HG03439 (cell line): ENCODE measurements around the gene GARIN5B.
"Not testable (repeated sequence)": the region's sequence is repeated elsewhere in the genome, so short reads cannot be mapped to it uniquely, and the experiment has no call there.

Experiments
- ATAC-seq: cut with Tn5 transposase; IDR thresholded peaks from one replicate; pipeline ENCODE4 v1.9.1; 2021; ENCODE audit warnings: mild to moderate bottlenecking, moderate library complexity; ENCODE audit not compliant: unreplicated experiment

GARIN5B gene

GRCh38 chr19:55362990-55363716 lies at the start of gene GARIN5B:
TSS of gene GARIN5B (minus strand) at chr19:55363260. CDS start at chr19:55363066, 194 bp downstream.
- no peak for ATAC-seq

GRCh38 chr19:55410168-55410567 lies 47.1 kb upstream of the GARIN5B start:
- ATAC-seq, result no peak

DNA sequence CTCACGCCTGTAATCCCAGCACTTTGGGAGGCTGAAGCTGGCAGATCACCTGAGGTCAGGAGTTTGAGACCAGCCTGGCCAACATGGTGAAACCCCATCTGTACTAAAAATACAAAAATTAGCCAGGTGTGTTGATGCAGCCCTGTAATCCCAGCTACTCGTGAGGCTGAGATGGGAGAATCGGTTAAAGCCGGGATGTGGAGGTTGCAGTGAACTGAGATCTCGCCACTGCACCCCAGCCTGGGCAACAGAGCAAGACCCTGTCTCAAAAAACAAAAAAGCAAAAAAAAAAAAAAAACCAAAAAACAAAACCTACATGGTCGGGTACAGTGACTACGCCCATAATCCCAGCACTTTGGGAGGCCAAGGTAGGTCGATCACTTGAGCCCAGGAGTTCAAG lies 46.1 kb upstream of the GARIN5B start:
- ATAC-seq, result not testable (repeated sequence)

- no peak for ATAC-seq
These were observed 45.4 kb upstream of the GARIN5B start for GRCh38 chr19:55408533-55408872.

DNA sequence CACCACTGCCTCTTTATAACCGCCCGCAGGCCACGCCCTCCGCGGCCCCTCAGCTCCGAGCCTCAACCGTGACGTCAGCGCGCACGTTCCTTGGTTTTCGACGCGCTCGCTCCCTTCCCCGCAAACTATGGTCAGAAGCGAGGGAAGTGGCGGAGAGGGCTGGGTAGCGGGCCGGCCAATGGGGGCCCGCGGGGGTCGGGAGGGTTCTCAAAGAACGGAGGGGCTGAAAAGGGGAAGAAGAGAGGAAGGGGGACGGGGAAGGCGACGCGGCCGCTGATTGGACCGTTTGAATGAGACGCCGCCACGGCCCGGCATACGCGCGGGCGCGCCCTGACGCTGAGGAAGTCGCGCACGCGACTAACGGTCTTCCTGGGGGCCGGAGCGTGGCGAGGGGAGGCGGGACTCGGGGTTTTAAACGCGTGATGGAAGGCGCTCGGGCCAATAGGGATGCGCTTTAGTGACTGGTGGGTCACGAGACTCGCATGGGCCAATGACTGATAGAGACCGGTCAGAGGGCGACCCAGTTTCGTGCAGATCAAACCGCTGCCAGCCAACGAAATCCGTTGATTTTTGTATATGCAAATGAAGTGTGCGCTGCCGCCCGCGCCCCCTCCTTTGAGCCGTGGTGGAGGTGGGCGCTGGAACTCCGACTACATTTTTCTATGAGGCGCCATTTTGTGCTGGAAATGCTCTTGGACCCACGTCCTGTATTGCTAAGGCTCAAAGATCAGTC lies 44.9 kb upstream of the GARIN5B start:
- peak; percentile 84 for ATAC-seq

GRCh38 chr19:55407550-55407799 lies 44.4 kb upstream of the GARIN5B start, which contains the start of gene UBE2S:
TSS of gene UBE2S (minus strand) at chr19:55407788. CDS start at chr19:55407589, 199 bp downstream.
- ATAC-seq, result not testable (repeated sequence)

- no peak for ATAC-seq
These were observed 43.9 kb upstream of the GARIN5B start for GRCh38 chr19:55406826-55407549.

GRCh38 chr19:55406091-55406825 lies 43.2 kb upstream of the GARIN5B start:
- no peak for ATAC-seq

GRCh38 chr19:55405638-55406037 lies 42.6 kb upstream of the GARIN5B start:
- no peak for ATAC-seq

DNA sequence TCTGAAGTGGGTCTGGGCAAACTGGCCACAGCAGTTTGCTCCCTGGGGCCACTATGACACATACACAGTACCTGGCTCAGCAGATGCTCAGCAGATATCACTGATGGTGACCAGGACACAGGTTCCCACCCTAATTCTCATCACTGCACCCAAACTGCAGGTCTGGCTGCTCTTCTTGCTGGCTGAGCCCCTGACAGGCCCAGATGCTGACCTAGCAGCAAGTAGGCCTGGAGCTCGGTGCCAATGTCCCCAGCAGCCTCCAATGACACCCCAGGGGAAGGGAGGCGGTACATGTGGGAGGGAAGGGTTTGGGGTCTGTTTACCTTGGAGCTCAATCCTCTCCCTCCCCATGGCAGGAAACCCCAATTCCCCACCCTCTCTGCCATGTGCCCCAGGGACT lies 39.4 kb upstream of the GARIN5B start:
- no peak for ATAC-seq

DNA sequence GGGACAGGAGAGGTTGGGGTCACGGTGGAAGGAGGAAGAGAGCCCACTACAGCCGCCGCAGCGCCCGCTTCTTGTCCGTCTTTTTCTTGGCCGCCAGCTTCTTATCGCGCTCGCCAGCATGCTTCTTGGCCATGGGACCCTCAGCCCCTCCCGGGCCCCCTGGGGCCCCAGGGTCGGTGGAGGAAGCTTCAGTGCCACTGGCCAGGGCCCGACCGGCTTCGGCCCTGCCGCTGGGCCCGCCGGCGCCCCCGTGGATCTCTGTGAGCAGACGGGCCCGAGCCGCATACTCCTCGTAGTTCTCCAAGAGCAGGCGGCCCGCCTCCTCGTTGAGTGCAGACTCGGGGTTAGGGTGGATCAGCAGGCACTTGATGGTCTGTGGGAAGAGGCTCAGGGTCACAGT lies 38.3 kb upstream of the GARIN5B start:
- ATAC-seq, result not testable (repeated sequence)

DNA sequence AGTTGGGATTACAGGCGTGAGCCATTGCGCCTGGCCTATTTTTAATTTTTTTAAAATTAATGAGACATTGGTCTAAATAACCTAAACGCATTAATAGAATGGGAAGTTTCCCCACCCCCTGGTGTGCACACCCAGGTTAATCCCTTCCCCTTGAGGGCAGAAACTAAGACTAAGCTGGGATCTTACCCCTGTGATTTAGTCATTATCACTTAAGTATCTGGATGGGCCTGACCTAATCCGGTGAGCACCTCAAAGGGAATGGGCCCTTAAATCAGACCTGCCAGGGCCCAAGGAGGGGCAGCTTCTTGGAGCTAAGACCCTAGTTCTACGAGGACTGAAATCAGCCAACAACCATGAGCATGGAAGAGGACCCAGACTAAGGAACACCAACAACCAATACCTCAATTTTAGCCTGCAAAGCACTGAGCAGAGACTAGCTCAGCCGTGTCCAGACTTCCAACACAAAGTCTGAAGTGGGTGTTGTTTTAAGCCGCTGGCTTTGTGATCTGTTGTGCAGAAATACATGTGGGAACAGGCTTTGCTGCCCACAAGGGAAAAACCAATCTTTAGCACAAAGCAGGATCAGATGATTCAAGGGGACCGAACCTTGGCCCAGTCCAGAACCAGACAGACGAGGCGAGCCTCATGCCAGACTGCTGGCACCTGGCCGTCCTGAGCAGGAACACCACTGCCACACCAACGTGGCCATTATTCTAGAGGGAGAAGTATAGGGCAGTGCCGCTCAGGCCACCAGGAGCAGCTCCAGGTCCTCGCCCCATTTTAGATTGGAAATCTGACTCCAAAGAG lies 37.4 kb upstream of the GARIN5B start:
- ATAC-seq, result no peak

- no peak for ATAC-seq
These were observed 35.3 kb upstream of the GARIN5B start for GRCh38 chr19:55398200-55398925.

DNA sequence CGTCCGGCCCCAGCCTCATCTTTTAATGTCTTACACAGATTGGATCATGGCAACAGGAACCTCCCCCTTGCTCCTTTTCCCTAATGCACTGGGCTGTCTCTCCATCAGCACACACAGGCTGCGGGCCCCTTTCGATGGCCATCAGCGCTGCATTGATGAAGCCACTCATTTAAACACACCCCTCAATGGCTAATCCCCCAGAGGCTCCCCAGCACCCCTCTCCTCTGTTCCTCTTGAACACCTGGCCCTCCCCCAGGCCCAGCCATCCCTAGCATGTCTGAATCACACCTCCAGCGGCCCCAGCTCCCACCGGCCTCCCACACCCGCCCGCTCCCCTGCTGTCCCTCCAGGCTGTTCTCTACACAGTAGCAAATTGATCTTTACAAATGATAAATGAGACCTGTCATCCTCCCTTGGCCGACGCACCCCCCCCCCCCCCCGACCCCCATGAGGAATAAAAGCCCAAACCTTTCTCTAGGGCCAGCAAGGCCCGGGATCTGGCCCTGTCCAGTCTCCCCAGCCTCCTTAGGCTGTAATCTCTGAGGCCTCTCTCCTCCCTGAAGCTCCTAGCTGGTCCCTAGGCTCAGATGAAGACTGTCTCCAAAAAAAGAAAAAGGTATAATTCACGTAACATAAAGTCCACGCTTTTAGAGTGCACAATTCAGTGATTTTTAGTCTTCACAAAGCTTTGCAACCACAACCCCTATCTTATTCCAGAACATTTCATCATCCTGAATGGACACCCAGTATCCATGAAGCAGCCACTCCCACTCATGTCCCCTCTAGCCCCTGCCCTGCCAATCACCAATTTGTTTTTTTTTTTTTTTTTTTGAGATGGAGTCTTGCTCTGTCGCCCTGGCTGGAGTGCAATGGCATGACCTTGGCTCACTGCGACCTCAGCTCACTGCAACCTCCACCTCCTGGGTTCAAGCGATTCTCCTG lies 30.0 kb upstream of the GARIN5B start:
- no peak for ATAC-seq

DNA sequence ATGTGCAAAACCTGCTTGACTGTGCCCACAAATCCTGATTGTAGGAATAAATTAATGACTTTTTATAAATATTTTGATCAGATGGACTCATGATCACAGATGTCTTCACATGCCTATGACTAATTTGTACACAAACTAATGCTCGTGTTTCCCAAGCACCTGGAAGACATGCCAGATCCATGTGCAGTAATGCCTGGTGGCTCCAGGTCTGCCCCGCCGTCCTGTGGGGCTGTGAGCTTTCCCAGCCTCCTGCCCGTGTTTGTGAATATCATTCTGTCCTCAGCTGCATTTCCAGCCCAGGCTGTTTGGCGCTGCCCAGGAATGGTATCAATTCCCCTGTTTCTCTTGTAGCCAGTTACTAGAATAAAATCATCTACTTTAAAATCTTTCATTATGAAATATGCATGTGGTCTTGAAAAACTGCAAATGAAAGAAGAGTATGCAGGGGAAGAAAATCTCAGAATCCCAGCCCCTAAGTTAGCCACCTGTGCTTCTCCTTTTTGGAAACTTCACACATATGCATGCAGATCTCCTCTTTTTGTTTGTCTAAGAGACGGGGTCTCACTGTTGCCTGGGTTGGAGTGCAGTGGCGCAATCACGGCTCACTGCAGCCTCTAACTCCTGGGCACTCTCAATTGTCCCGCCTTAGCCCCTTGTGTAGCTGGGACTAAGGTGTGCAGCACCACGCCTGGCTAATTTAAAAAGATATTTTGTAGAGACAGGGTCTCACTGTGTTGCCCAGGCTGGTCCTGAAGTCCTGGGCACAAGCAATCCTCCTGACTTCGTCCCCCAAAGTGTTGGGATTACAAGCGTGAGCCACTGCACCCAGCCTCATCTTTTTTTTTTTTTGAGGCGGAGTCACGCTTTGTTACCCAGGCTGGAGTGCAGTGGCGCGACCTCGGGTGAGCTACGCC lies 28.9 kb upstream of the GARIN5B start:
- ATAC-seq, result no peak

GRCh38 chr19:55391191-55391670 lies 28.2 kb upstream of the GARIN5B start:
- ATAC-seq, result no peak

- ATAC-seq, result no peak
These were observed 27.4 kb upstream of the GARIN5B start for GRCh38 chr19:55390461-55390880.
